ENCODE measurements around the gene MECP2. TPM values are rescaled to one million over a fixed set of nuclear protein-coding genes. Genes with fewer than 3 reads are reported as not detected.

The MECP2 gene
- total RNA-seq, 1 experiment from 2014 or later: 52.8 TPM

DNA sequence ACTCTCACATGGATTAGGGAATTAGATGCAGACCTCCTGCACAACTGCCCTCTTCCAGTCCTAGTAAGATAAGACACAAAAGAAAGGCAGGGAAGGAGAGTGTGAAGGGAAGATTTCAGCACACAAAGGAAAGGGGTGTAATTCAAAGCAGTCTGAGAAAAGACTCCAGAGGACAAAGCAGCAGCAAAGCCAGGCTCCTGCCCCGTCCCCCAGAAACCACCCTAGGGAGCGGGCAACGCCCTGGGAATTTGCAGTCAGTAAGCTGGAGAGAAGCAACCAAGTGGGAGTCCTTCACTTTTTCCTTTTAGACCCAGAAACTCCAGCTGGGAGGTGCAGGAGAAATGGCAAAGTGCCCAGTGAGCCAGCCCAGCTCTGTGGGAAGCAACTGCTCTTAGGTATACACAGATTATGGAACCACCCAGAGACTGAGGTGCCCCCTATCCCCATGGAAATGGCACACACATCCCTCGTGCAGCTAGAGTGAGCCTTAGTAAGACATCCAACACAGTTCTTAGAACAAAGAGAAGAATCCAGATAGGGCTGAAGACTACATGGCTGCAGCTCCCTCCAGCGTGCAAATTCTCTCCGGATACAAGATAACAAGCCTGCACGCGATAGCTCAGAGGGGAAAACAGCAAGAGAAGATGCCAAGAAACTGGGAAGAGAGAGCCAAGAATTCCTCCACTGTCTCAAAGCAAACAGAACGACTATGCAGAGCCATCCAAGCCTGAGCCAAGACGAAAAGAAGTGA, 51.3 kb downstream of the MECP2 start:
- H3K4me3 ChIP-seq (ENCODE audit: low read depth, low read length, poor library complexity, severe bottlenecking): no peak overlapping the region
- no TSS peak for BruUV-seq (replicated peaks)
- peak overlapping the region; percentile 45 for H3K27ac ChIP-seq (ENCODE audit: low read depth, low read length, poor library complexity, severe bottlenecking)
- peak; percentile 58 for DNase-seq (ENCODE audit: low spot score)
- CTCF ChIA-PET: interaction anchor here (0.9 to 1.4 kb wide), 2 partner anchors 31 to 32 kb away, joined by 3 to 5 read pairs; no protein-coding TSS in a partner anchor
- no peaks in the 10 kb centered on the region for H3K9me3 ChIP-seq (ENCODE audit: low read depth, low read length, poor library complexity, severe bottlenecking)
- H3K4me1 ChIP-seq (ENCODE audit: insufficient read depth, low read length, poor library complexity, severe bottlenecking): peaks cover 24% of the 10 kb centered on the region
- POLR2A ChIA-PET (ENCODE audit: low non-redundant PET): no interaction called here
- no peaks in the 10 kb centered on the region for H3K36me3 ChIP-seq (ENCODE audit: insufficient read depth, low read length, poor library complexity, severe bottlenecking)
- TF ChIP-seq, protein P1, sequence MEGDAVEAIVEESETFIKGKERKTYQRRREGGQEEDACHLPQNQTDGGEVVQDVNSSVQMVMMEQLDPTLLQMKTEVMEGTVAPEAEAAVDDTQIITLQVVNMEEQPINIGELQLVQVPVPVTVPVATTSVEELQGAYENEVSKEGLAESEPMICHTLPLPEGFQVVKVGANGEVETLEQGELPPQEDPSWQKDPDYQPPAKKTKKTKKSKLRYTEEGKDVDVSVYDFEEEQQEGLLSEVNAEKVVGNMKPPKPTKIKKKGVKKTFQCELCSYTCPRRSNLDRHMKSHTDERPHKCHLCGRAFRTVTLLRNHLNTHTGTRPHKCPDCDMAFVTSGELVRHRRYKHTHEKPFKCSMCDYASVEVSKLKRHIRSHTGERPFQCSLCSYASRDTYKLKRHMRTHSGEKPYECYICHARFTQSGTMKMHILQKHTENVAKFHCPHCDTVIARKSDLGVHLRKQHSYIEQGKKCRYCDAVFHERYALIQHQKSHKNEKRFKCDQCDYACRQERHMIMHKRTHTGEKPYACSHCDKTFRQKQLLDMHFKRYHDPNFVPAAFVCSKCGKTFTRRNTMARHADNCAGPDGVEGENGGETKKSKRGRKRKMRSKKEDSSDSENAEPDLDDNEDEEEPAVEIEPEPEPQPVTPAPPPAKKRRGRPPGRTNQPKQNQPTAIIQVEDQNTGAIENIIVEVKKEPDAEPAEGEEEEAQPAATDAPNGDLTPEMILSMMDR (conservative IDR thresholded peaks at IDR 0.05; ENCODE audit: low read depth, low read length): 0 out of 2 replicates have a peak, but pooled peaks have one; percentile 27
- no peak for TF ChIP-seq EZH2 (IDR thresholded peaks at IDR 0.05; ENCODE audit: borderline replicate concordance, low read depth, low read length, poor library complexity, severe bottlenecking)
- intact Hi-C loops (cut with micrococcal nuclease; ENCODE audit: unreplicated experiment): no loop called here
- H3K27me3 ChIP-seq (replicated peaks; ENCODE audit: insufficient read depth, low read depth, low read length, poor library complexity): peaks cover 7% of the 10 kb centered on the region

DNA sequence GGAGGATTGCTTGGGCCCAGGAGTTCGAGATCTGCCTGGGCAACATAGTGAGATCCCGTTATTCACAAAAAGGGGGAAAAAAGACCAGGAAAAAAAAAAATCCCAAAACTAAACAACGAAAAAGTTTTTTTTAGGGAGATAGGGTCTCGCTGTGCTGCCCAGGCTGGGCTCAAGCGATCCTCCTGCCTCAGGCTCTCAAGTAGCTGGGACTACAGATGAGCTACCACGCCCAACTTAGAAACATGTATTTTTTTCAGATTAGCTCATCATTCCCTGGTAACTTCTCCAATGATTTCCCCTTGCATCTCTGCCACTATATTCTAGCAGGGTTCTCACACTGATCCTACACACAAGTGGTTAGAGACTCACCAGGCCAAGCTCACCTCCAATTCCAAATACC, 53.4 kb downstream of the MECP2 start:
- no peaks in the 10 kb centered on the region for H3K36me3 ChIP-seq (ENCODE audit: insufficient read depth, low read length, poor library complexity, severe bottlenecking)
- no peak for TF ChIP-seq EZH2 (IDR thresholded peaks at IDR 0.05; ENCODE audit: borderline replicate concordance, low read depth, low read length, poor library complexity, severe bottlenecking)
- TF ChIP-seq, protein P1 (conservative IDR thresholded peaks at IDR 0.05; ENCODE audit: low read depth, low read length): no peak
- H3K4me1 ChIP-seq (ENCODE audit: insufficient read depth, low read length, poor library complexity, severe bottlenecking): peaks cover 24% of the 10 kb centered on the region
- ChIA-PET POLR2A (ENCODE audit: low non-redundant PET) (no interaction called here), CTCF (no interaction called here)
- H3K27me3 ChIP-seq (replicated peaks; ENCODE audit: insufficient read depth, low read depth, low read length, poor library complexity): peaks cover 9% of the 10 kb centered on the region
- H3K27ac ChIP-seq (ENCODE audit: low read depth, low read length, poor library complexity, severe bottlenecking): no peak overlapping the region
- intact Hi-C loops (cut with micrococcal nuclease; ENCODE audit: unreplicated experiment): no loop called here
- H3K4me3 ChIP-seq (ENCODE audit: low read depth, low read length, poor library complexity, severe bottlenecking): no peak overlapping the region
- no peak for DNase-seq (ENCODE audit: low spot score)
- no TSS peak for BruUV-seq (replicated peaks)
- H3K9me3 ChIP-seq (ENCODE audit: low read depth, low read length, poor library complexity, severe bottlenecking): no peaks in the 10 kb centered on the region

DNA sequence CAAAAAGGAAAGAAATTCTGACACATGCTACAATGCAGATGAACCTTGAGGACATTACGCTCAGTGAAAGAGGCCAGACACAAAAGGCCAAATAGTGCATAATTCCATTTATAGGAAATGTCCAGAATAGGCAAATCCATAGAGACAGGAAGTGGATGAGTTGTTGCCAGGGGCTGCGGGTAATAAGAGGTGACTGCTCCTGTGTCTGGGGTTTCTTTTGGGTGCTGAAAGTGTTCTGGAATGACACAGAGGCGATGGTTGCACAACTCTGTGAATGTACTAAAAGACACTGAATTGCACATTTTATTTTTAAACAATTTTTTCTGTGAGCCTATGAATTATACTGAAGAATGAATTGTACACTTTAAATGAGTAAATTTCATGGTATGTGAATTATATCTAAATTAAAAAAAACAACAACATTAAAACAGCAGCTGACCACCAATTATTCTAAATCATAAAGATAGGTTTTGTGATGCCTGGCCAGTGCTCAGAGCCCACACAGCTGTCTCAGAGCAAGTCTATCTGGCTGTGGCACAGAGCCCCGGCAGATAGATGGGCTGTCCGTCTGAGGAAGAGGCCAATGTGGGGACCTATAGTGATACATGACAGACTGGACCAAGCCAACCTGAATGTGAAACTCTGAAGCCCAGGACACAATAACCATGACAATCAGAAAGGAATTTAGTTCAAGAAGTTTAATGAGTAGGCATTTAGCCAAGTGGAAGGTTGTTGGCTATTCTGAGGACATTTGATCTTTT, 54.3 kb downstream of the MECP2 start:
- ChIA-PET POLR2A (ENCODE audit: low non-redundant PET) (no interaction called here), CTCF (no interaction called here)
- TF ChIP-seq, protein P1 (conservative IDR thresholded peaks at IDR 0.05; ENCODE audit: low read depth, low read length): no peak
- no peak for TF ChIP-seq EZH2 (IDR thresholded peaks at IDR 0.05; ENCODE audit: borderline replicate concordance, low read depth, low read length, poor library complexity, severe bottlenecking)
- no TSS peak for BruUV-seq (replicated peaks)
- Histone ChIP-seq H3K4me3 (ENCODE audit: low read depth, low read length, poor library complexity, severe bottlenecking) (no peak overlapping the region), H3K36me3 (ENCODE audit: insufficient read depth, low read length, poor library complexity, severe bottlenecking) (no peaks in the 10 kb centered on the region), H3K27me3 (replicated peaks; ENCODE audit: insufficient read depth, low read depth, low read length, poor library complexity) (peaks cover 9% of the 10 kb centered on the region), H3K27ac (ENCODE audit: low read depth, low read length, poor library complexity, severe bottlenecking) (no peak overlapping the region), H3K9me3 (ENCODE audit: low read depth, low read length, poor library complexity, severe bottlenecking) (no peaks in the 10 kb centered on the region), H3K4me1 (ENCODE audit: insufficient read depth, low read length, poor library complexity, severe bottlenecking) (peaks cover 24% of the 10 kb centered on the region)
- DNase-seq (ENCODE audit: low spot score): no peak
- intact Hi-C loops (cut with micrococcal nuclease; ENCODE audit: unreplicated experiment): no loop called here
